ENCODE data around the gene SCP2. TPM values are rescaled to one million over a fixed set of nuclear protein-coding genes. Genes with fewer than 3 reads are reported as not detected.

SCP2 gene
- total RNA-seq, 2 experiments from 2014 or later, result 63.9 to 75.5 TPM

- no peaks in the 10 kb centered on the region for H3K4me1 ChIP-seq (ENCODE audit: insufficient read depth, low read length, poor library complexity, severe bottlenecking)
- no peaks in the 10 kb centered on the region for H4K20me1 ChIP-seq (ENCODE audit: insufficient read depth, low read length)
- no TSS peak for BruUV-seq (replicated peaks)
- no peak overlapping the region for H3K4me2 ChIP-seq (ENCODE audit: low read length)
- H3K4me3 ChIP-seq (ENCODE audit: low read depth, low read length, poor library complexity, severe bottlenecking), result no peak overlapping the region
- no peaks in the 10 kb centered on the region for H3K9me3 ChIP-seq (ENCODE audit: low read length)
- intact Hi-C loops (cut with micrococcal nuclease; ENCODE audit: unreplicated experiment), result no loop called here
- H3K79me2 ChIP-seq (ENCODE audit: insufficient read depth, low read depth, low read length), result no peaks in the 10 kb centered on the region; the same call in 1 of the 2 replicates
- POLR2A ChIA-PET, result interaction anchor here (1.5 kb wide), 1 partner anchor 9 kb away, joined by 3 read pairs; no protein-coding TSS in a partner anchor
- CTCF ChIA-PET (ENCODE audit: unreplicated experiment), result no interaction called here
- no peaks in the 10 kb centered on the region for H3K9me2 ChIP-seq (ENCODE audit: insufficient read depth, low read length)
- 0 out of 2 replicates have a peak, but pooled peaks cover 3% of the 10 kb centered on the region for H3K36me3 ChIP-seq (ENCODE audit: insufficient read depth, low read length)
- no peak overlapping the region for H3K27ac ChIP-seq (ENCODE audit: low read depth, low read length, poor library complexity, severe bottlenecking)
- no peak for DNase-seq (ENCODE audit: low spot score)
- no peak overlapping the region for H2AFZ ChIP-seq (ENCODE audit: low read length)
- TF ChIP-seq, protein P1, sequence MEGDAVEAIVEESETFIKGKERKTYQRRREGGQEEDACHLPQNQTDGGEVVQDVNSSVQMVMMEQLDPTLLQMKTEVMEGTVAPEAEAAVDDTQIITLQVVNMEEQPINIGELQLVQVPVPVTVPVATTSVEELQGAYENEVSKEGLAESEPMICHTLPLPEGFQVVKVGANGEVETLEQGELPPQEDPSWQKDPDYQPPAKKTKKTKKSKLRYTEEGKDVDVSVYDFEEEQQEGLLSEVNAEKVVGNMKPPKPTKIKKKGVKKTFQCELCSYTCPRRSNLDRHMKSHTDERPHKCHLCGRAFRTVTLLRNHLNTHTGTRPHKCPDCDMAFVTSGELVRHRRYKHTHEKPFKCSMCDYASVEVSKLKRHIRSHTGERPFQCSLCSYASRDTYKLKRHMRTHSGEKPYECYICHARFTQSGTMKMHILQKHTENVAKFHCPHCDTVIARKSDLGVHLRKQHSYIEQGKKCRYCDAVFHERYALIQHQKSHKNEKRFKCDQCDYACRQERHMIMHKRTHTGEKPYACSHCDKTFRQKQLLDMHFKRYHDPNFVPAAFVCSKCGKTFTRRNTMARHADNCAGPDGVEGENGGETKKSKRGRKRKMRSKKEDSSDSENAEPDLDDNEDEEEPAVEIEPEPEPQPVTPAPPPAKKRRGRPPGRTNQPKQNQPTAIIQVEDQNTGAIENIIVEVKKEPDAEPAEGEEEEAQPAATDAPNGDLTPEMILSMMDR (conservative IDR thresholded peaks at IDR 0.05; ENCODE audit: low read length), result no peak
- no peak for TF ChIP-seq EZH2phosphoT487 (IDR thresholded peaks at IDR 0.05; ENCODE audit: borderline replicate concordance, low read depth, low read length)
Observed at GRCh38 chr1:53023546-53023945, 96.5 kb downstream of the SCP2 start.

DNA sequence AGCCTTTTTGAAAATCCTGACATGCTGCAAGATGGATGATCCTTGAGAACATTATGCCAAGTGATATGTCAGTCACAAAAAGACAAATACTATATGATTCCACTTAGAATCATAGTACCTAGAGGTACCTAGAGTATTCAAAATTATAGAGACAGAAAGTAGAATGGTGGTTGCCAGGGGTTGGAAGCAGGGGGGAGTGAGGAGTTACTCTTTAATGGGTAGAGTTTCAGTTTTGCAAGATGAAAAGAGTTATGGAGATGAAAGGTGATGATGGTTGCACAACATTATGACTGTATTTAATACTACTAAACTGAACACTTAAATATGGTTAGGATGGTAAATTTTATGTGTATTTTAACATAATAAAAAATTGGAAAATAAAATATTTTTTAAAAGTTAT lies 97.0 kb downstream of the SCP2 start:
- TF ChIP-seq EZH2phosphoT487 (IDR thresholded peaks at IDR 0.05; ENCODE audit: borderline replicate concordance, low read depth, low read length), result no peak
- TF ChIP-seq, protein P1 (conservative IDR thresholded peaks at IDR 0.05; ENCODE audit: low read length), result no peak
- H2AFZ ChIP-seq (ENCODE audit: low read length), result no peak overlapping the region
- no peak overlapping the region for H3K27ac ChIP-seq (ENCODE audit: low read depth, low read length, poor library complexity, severe bottlenecking)
- intact Hi-C loops (cut with micrococcal nuclease; ENCODE audit: unreplicated experiment), result no loop called here
- BruUV-seq (replicated peaks), result no TSS peak
- no peak overlapping the region for H3K4me2 ChIP-seq (ENCODE audit: low read length)
- ChIA-PET CTCF (ENCODE audit: unreplicated experiment) (no interaction called here), POLR2A (interaction anchor here (0.5 kb wide), 1 partner anchor 24 kb away, joined by 4 read pairs; no protein-coding TSS in a partner anchor)
- H3K79me2 ChIP-seq (ENCODE audit: insufficient read depth, low read depth, low read length), result no peaks in the 10 kb centered on the region; the same call in 1 of the 2 replicates
- H4K20me1 ChIP-seq (ENCODE audit: insufficient read depth, low read length), result no peaks in the 10 kb centered on the region
- H3K9me2 ChIP-seq (ENCODE audit: insufficient read depth, low read length), result no peaks in the 10 kb centered on the region
- 0 out of 2 replicates have a peak, but pooled peaks cover 3% of the 10 kb centered on the region for H3K36me3 ChIP-seq (ENCODE audit: insufficient read depth, low read length)
- DNase-seq (ENCODE audit: low spot score), result no peak
- H3K9me3 ChIP-seq (ENCODE audit: low read length), result no peaks in the 10 kb centered on the region
- no peak overlapping the region for H3K4me3 ChIP-seq (ENCODE audit: low read depth, low read length, poor library complexity, severe bottlenecking)
- no peaks in the 10 kb centered on the region for H3K4me1 ChIP-seq (ENCODE audit: insufficient read depth, low read length, poor library complexity, severe bottlenecking)

DNA sequence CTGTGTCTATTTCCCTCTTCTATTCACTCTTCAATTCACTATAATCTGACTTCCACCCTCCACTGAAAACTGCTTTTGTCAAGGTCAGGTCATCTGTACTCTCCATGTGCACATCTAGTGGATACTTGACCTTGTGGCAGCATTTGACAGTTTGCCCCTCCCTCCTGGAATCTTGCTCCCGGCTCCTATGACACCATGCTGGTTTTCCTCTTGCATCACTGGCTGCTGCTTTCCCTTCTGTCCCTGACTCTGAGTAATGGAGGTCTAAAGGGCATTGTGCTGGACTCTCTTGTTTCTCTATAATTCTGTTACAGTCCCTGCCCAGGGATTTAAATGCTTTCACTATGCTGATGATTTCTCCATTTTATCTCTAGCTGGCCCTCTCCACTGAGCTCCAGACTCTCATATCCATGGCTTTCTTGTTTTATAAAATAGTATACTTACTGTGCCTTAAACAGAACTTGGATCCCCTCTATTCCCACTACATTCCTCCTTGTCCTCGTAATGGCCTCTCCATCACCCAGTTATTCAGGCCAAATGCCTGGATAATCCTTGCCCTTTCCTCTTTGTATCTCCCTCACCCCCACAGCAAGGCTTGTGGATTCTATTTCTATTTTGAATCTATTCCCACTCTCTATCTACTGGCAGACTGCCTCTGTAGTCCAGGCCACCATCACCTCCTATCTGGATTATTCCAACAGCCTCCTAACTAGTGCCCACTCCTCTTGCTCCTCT lies 98.1 kb downstream of the SCP2 start:
- Histone ChIP-seq H3K4me2 (ENCODE audit: low read length) (no peak overlapping the region), H3K4me3 (ENCODE audit: low read depth, low read length, poor library complexity, severe bottlenecking) (no peak overlapping the region), H3K27ac (ENCODE audit: low read depth, low read length, poor library complexity, severe bottlenecking) (no peak overlapping the region), H3K36me3 (ENCODE audit: insufficient read depth, low read length) (0 out of 2 replicates have a peak, but pooled peaks cover 3% of the 10 kb centered on the region), H3K4me1 (ENCODE audit: insufficient read depth, low read length, poor library complexity, severe bottlenecking) (no peaks in the 10 kb centered on the region), H3K9me3 (ENCODE audit: low read length) (no peaks in the 10 kb centered on the region), H3K79me2 (ENCODE audit: insufficient read depth, low read depth, low read length) (no peaks in the 10 kb centered on the region; the same call in 1 of the 2 replicates), H2AFZ (ENCODE audit: low read length) (no peak overlapping the region), H4K20me1 (ENCODE audit: insufficient read depth, low read length) (no peaks in the 10 kb centered on the region), H3K9me2 (ENCODE audit: insufficient read depth, low read length) (no peaks in the 10 kb centered on the region)
- POLR2A ChIA-PET, result interaction anchor here (0.5 kb wide), 1 partner anchor 945 kb away, joined by 3 read pairs; no protein-coding TSS in a partner anchor
- CTCF ChIA-PET (ENCODE audit: unreplicated experiment), result no interaction called here
- TF ChIP-seq, protein P1 (conservative IDR thresholded peaks at IDR 0.05; ENCODE audit: low read length), result no peak
- no peak for TF ChIP-seq EZH2phosphoT487 (IDR thresholded peaks at IDR 0.05; ENCODE audit: borderline replicate concordance, low read depth, low read length)
- BruUV-seq (replicated peaks), result no TSS peak
- intact Hi-C loops (cut with micrococcal nuclease; ENCODE audit: unreplicated experiment), result no loop called here
- no peak for DNase-seq (ENCODE audit: low spot score)

Measured in OCI-LY7 (cell line).